NCI-H187 (cell line): Measurements from ENCODE around the gene PITPNC1.
"Not testable (repeated sequence)": the region's sequence is repeated elsewhere in the genome, so short reads cannot be mapped to it uniquely, and the experiment has no call there.

Experiments used
- DNase-seq, 2 experiments: peaks; one replicate each; lab custom pipeline; 2025; lab: John Stamatoyannopoulos, UW

Gene PITPNC1

GRCh38 chr17:67369676-67370075 lies 7.4 kb upstream of the PITPNC1 start:
- no peak for DNase-seq

GRCh38 chr17:67372751-67373150 lies 4.3 kb upstream of the PITPNC1 start:
- no peak for DNase-seq

- DNase-seq = peak; percentile 66 to 78
Observed at GRCh38 chr17:67374329-67375053, 2.6 kb upstream of the PITPNC1 start.

- no peak for DNase-seq
Observed at GRCh38 chr17:67375054-67375427, 2.0 kb upstream of the PITPNC1 start.

- no peak for DNase-seq
Observed at GRCh38 chr17:67375716-67376115, 1.4 kb upstream of the PITPNC1 start.

GRCh38 chr17:67376415-67376736 lies 705 bp upstream of the PITPNC1 start:
- DNase-seq = no peak

GRCh38 chr17:67377488-67378453 lies 690 bp downstream of the PITPNC1 start:
- peak in 1 of 2 experiments; percentile 58 for DNase-seq

- DNase-seq = peak; percentile 33 to 72
Observed at GRCh38 chr17:67378454-67379250, 1.6 kb downstream of the PITPNC1 start.

GRCh38 chr17:67379251-67379630 lies 2.2 kb downstream of the PITPNC1 start:
- DNase-seq = no peak

GRCh38 chr17:67381929-67382257 lies 4.8 kb downstream of the PITPNC1 start:
- no peak for DNase-seq

GRCh38 chr17:67385122-67385988 lies 8.3 kb downstream of the PITPNC1 start:
- no peak for DNase-seq

- peak; percentile 6 to 39 for DNase-seq
Observed at GRCh38 chr17:67386965-67387551, 10.0 kb downstream of the PITPNC1 start.

GRCh38 chr17:67388536-67388935 lies 11.5 kb downstream of the PITPNC1 start:
- not testable (repeated sequence) for DNase-seq

- no peak for DNase-seq
Observed at GRCh38 chr17:67388986-67389385, 11.9 kb downstream of the PITPNC1 start.

- no peak for DNase-seq
Observed at GRCh38 chr17:67390006-67390645, 13.0 kb downstream of the PITPNC1 start.

- peak in 1 of 2 experiments; percentile 5 for DNase-seq
Observed at GRCh38 chr17:67390646-67391361, 13.7 kb downstream of the PITPNC1 start.

- DNase-seq = no peak
Observed at GRCh38 chr17:67392111-67392510, 15.0 kb downstream of the PITPNC1 start.

GRCh38 chr17:67393809-67394397 lies 16.8 kb downstream of the PITPNC1 start:
- no peak for DNase-seq

- DNase-seq = no peak
Observed at GRCh38 chr17:67399676-67400075, 22.6 kb downstream of the PITPNC1 start.

- DNase-seq = no peak
Observed at GRCh38 chr17:67400193-67400592, 23.1 kb downstream of the PITPNC1 start.
